Esophagus muscularis mucosa (tissue), 4 donors: ENCODE data around the gene GTF2E1.

Source experiments
- EP300 ChIP-seq: sonication (generic); formaldehyde crosslinking; IDR thresholded peaks from one replicate; pipeline ENCODE4 v1.6.1; 2017; ENCODE audit warnings: antibody characterized with exemption
- POLR2AphosphoS5 ChIP-seq, 2 donors: sonication (generic); formaldehyde crosslinking; IDR thresholded peaks; one replicate each; pipeline ENCODE4 v1.6.1; 2017; ENCODE audit warnings: antibody characterized with exemption in 2 of 2
- TF ChIP-seq, protein P1 (sequence below), 3 experiments: fragments of 200-600 bp in 2 of 3; fragments of 450-650 bp in 1 of 3; sonication (generic) in 2 of 3; IDR thresholded peaks; one replicate each; pipeline ENCODE4 v1.5.1; 2017 to 2019; ENCODE audit warnings: antibody characterized with exemption in 3 of 3, mild to moderate bottlenecking in 2 of 3, moderate library complexity in 1 of 3

DNA sequence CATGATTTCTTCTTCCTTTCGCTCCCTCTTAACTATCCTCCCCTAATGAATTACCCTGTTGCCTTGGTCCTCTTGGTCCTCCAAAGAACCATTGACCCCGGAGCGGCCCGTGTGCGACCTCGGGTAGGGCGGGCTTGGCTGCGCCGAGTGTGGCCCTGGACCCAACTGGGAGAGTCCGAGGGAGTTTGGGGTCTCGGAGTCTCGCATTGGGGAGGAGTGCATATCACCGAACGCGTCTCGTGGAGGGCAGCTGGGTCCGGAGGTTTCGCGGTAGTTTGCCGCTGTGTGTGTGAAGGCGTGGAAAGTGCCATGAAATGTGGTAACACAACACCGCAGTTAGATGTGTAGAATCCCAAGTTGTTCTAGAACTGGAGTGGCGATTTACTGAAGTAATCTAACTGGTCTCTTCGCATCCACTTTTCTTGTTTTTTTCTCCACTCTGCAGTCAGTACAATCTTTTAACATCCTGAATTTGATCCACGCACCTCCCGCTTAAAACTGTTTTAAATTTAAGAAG lies 363 bp downstream of the GTF2E1 start:
- TF ChIP-seq, protein P1, sequence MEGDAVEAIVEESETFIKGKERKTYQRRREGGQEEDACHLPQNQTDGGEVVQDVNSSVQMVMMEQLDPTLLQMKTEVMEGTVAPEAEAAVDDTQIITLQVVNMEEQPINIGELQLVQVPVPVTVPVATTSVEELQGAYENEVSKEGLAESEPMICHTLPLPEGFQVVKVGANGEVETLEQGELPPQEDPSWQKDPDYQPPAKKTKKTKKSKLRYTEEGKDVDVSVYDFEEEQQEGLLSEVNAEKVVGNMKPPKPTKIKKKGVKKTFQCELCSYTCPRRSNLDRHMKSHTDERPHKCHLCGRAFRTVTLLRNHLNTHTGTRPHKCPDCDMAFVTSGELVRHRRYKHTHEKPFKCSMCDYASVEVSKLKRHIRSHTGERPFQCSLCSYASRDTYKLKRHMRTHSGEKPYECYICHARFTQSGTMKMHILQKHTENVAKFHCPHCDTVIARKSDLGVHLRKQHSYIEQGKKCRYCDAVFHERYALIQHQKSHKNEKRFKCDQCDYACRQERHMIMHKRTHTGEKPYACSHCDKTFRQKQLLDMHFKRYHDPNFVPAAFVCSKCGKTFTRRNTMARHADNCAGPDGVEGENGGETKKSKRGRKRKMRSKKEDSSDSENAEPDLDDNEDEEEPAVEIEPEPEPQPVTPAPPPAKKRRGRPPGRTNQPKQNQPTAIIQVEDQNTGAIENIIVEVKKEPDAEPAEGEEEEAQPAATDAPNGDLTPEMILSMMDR (IDR thresholded peaks at IDR 0.05) = no peak
- TF ChIP-seq EP300 (no peak), POLR2AphosphoS5 (IDR thresholded peaks at IDR 0.05) (no peak)
